HG03097 (cell line): ENCODE measurements around the gene SSB.
"Not testable (repeated sequence)": the region's sequence is repeated elsewhere in the genome, so short reads cannot be mapped to it uniquely, and the experiment has no call there.

Experiments
- ATAC-seq: cut with Tn5 transposase; IDR thresholded peaks from one replicate; pipeline ENCODE4 v1.9.1; 2021; ENCODE audit not compliant: unreplicated experiment, low FRiP score

Gene SSB

DNA sequence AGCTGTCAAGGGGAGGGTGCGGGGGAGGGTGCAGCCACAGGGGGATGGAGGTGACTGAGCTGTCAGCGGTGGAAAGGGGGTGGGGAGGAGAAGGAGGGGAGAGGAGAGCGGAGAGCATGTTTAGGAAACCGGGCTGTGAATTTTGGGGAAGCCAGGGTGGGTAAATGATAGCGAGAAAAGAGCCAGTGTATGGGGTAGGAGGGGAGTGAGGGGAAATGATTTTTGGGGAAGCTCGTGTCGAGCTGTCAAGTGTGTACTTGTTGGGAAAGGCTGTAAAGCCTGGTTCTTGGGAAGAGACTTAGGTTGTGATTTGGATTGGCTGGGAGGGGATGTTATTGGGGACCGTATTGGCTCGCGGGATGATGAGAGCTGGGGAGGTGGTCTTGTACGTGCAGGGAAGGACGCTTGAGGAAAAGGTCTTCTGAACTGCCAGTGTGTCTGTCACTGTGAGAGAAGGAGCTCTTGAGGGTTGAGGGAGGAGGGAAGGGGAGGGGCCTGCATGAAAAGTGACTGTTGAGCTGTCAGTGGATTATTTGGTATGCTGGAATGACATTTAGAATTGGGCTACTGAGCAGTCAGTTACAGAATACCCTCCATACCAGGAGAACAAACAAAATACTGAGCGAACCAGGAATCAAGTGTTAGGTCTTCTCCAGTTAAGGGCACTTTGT lies 29.6 kb downstream of the SSB start:
- ATAC-seq, result no peak

GRCh38 chr2:169834401-169834800 lies 35.7 kb downstream of the SSB start:
- ATAC-seq, result no peak

- ATAC-seq, result no peak
These were observed 40.2 kb downstream of the SSB start for GRCh38 chr2:169838743-169839489.

GRCh38 chr2:169839954-169840746 lies 41.5 kb downstream of the SSB start:
- ATAC-seq, result no peak

GRCh38 chr2:169840747-169841142 lies 42.1 kb downstream of the SSB start:
- ATAC-seq, result no peak

DNA sequence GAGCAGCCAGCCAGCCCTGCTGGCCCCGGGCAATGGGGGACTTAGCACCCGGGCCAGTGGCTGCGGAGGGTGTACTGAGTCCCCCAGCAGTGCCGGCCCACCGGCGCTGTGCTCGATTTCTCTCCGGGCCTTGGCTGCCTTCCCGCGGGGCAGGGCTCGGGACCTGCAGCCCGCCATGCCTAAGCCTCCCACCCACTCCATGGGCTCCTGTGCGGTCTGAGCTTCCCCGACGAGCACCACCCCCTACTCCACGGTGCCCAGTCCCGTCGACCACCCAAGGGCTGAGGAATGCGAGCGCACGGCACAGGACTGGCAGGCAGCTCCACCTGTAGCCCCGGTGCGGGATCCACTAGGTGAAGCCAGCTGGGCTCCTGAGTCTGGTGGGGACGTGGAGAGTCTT lies 43.0 kb downstream of the SSB start:
- ATAC-seq, result not testable (repeated sequence)

DNA sequence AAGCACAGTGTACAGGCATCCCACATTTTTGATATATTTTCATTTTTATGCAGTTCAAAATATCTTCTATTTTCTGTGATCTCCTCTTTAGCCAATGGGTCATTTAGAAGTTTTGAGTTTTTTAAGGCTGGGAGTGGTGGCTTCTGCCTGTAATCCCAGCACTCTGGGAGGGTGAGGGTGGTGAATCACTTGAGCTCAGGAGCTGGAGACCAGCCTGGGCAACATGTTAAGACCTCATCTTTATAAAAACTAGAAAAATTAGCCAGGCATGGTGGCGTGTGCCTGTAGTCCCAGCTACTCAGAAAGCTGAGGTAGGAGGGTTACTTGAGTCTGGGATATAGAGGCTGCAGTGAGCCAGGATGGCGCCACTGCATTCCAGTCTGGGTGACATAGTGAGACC lies 46.3 kb downstream of the SSB start:
- no peak for ATAC-seq

DNA sequence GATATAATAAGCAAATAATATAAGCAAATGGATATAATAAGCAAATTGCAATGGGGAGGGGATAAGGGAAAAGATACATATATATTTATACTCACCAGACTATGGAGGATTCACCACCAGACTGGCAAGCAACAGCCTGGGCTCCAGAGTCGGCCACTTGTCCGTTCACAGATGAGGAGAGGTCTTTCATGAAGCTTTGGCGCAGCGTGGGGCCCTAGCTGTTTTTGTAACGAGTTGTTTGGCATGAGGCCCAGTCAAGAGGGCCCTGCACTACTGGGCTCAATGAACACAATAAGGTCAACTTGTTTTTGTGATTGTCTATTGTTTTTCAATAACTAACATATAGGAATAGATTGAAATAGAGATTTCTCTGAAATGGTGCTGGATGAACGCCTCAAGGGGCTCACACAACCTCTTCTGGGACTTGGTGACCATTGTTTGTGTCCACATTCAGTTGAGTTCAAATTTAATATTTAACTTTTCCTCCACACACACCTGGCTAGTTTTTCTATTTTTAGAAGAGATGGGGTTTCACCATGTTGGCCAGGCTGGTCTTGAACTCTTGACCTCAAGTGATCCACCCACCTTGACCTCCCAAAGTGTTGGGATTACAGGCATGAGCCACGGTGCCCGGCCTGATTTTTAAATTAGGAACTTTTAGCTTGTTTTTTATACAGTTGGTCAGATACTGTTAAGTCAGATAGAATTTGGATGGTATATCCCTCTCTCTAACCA lies 50.5 kb downstream of the SSB start:
- not testable (repeated sequence) for ATAC-seq

- no peak for ATAC-seq
These were observed 51.0 kb downstream of the SSB start for GRCh38 chr2:169849710-169850109.

DNA sequence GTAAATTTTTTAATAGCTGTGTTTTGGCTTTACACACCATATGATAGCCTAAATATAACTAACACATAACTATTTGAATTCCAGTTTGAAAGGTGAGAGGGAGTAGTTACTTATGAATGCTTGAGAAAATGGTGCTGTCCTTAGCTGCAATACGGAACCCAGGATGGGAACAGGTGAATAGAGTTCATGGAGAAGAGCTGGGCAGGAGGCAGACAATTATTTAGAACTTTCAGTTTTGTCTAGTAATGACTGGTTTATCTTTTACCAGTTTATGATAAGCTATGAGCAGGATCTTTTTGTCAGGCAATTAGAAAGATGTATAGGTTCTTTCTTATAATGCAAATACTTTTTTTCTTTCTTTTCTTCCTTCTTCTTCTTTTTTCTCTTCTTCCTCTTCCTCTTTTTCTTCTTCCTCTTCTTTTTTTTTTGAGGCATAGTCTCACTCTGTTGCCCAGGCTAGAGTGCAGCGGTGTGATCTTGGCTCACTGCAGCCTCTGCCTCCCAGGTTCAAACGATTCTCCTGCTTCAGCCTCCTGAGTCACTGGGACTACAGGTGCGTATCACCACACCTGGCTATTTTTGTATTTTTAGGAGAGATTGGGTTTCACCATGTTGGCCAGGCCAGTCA lies 54.5 kb downstream of the SSB start:
- ATAC-seq, result no peak

DNA sequence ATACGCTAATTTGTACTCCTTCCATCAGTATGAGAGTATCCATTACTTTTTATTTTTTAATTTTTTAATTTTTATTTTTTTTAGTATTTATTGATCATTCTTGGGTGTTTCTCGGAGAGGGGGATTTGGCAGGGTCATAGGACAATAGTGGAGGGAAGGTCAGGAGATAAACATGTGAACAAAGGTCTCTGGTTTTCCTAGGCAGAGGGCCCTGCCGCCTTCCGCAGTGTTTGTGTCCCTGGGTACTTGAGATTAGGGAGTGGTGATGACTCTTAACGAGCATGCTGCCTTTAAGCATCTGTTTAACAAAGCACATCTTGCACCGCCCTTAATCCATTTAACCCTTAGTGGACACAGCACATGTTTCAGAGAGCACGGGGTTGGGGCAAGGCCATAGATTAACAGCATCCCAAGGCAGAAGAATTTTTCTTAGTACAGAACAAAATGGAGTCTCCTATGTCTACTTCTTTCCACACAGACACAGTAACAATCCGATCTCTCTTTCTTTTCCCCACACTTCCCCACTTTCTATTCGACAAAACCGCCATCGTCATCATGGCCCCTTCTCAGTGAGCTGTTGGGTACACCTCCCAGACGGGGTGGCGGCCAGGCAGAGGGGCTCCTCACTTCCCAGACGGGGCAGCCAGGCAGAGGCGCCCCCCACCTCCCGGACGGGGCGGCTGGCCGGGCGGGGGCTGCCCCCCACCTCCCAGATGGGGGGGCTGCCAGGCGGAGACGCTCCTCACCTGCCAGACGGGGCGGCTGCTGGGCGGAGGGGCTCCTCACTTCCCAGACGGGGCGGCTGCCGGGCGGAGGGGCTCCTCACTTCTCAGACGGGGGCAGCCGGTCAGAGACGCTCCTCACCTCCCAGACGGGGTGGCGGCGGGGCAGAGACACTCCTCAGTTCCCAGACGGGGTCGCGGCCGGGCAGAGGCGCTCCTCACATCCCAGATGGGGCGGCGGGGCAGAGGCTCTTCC lies 56.9 kb downstream of the SSB start:
- not testable (repeated sequence) for ATAC-seq

DNA sequence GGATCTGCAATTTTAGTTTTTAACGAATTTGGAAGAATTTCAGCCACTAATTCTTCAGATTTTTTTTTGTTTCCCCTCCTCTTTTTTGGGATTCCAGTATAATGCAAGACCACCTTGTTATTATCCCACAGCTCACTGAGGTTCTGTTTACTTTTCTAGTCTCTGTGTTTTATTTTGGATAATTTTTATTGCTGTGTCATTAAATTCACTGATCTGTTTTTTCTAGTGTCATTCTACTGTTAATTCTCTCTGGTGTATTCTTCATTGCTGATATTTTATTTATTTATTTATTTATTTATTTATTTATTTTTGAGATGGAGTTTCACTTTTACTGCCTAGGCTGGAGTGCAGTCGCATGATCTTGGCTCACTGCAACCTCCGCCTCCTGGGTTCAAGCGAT lies 60.8 kb downstream of the SSB start:
- ATAC-seq, result no peak

DNA sequence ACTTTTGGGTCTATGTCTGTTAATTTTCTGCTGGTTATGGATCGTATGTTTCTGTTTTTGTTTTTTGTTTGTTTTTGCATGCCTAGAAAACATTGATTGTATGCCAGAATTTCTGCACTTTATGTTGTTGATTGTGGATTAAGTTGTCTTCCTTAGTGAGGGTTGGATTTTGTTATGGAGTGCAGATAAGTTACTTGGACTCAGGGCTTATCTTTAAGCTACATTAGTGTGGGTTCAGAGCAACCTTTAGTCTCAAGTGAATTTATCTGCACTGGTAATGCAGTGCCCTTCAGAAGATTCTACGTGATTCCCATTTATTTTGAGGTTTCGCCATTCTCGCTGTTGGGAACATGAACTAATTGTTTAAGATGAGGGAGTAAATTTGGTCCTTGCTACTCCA lies 61.5 kb downstream of the SSB start:
- no peak for ATAC-seq
